HG03139 (cell line): ENCODE results near the gene MUC6.

ENCODE experiments used
- ATAC-seq: cut with Tn5 transposase; IDR thresholded peaks from one replicate; pipeline ENCODE4 v1.9.1; 2021; ENCODE audit not compliant: unreplicated experiment

Gene MUC6

GRCh38 chr11:1051356-1052132 lies 15.0 kb upstream of the MUC6 start:
- no peak for ATAC-seq

DNA sequence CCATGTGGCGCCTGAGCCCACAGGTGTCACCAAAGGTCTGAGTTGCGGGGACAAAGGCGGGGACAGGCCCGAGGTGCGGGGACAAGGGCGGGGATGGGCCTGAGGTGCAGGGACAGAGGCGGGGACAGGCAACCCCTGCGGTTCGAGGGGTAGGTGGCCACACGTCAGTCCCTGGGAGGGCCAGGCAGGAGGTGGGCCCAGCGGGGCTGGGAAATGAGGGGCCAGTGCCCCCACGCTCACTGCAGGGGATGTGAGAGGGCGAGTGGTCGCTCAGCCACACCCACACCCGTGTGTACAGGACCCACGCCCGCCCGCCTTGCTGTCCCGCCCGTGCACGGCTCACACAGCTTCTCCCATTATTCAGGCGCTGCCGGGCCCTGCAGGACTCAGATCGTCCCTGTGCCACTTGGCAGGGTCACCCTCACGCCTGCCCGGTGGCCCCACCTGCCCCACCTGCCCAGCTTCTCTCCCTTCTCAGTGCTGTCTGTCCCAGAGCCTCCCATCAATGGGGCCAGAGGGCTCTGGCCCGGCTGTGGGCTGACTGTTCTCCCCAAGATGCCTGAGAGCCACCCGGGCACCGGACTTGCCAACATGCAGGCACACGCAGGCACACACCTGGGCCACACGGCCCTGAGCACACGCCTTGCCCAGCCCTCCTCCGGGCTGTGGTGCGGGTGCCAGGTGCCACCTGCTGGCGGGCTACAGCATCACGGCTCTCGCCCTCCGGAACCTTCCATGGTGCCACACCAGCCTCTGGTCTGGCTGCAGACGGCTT lies 14.2 kb upstream of the MUC6 start:
- no peak for ATAC-seq

DNA sequence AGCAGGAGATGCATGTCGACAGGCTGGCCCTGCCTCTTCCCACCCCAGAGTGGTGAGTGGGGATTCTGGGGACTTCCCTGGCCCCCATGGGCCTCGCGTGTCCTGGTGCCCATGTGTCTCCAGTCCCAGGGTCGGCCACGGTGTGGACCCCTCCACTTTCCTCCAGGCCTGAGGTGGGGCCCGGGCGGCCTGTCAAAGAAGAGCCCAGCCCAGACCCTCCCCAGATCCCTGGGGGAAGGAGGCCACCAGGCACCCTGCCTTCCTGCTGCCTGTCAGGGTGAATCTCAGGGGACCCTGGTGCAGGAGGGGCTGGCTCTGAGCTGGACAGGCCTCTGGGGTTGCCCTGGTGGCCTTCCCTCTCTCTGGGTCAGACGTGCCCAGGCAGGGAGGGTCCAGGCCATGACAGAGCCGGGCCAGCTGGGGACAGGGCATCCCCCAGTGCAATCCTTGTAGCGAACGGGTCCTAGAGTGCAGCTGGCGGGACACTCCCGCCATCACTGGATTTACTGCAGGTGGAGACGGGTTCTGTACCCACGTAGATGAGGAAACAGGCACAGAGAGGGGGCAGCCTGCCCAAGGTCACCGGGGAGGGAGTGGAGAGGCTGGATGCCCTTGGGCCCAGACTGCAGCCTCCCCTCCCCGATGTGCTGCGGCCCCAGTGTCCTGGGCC lies 13.5 kb upstream of the MUC6 start:
- no peak for ATAC-seq

DNA sequence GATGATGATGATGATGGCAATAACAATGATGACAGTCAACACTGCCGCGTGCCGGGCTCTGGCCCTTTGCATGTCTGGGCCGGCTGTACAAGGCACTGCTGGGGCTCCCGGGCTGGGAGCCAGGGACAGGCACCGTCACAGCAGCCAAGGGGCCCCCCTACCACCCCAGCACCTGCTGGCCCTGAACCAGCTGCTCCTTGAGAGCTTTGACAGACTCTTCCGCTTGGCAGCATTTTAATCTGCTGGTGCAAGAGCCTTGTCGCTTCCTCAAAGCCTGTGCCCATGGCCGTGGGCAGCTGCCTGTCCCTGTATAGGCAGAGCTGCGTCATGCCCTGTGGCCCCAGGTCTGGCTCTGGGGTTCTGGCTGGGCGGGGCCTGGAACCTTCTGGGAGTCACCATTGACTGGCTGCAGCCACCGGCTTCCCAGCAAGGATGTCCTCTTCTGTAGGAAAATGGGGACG lies 12.9 kb upstream of the MUC6 start:
- ATAC-seq = no peak

- ATAC-seq = no peak
These were observed 12.5 kb upstream of the MUC6 start for GRCh38 chr11:1049071-1049405.

GRCh38 chr11:1048375-1049070 lies 12.0 kb upstream of the MUC6 start:
- no peak for ATAC-seq

GRCh38 chr11:1047595-1048156 lies 11.2 kb upstream of the MUC6 start:
- no peak for ATAC-seq

- ATAC-seq = no peak
These were observed 7.6 kb upstream of the MUC6 start for GRCh38 chr11:1044160-1044559.

DNA sequence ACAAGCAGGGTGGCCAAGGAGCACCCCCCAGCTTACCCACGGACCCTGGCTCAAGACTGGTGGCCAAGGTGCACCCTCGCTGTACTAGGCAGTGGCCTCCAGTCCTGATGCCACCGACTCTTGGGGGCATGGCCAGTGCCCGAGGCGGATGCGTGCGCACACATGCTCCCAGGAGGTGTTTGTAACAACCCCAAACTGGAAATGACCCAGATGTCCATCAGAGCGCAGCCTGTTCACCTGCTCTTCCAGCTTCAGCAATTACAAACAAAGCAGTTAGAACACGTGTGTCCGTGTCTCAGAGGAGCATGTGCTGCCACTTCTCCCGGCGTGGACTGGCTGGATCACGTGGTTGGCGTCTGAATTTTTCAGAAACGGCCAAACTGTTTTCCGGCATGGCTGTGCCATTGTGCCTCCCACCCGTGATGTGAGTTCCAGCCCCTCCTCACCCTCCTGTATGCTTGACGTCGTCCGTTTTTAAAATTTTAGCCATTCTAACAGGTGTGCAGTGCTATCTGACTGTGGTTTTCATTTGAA lies 7.1 kb upstream of the MUC6 start:
- no peak for ATAC-seq

DNA sequence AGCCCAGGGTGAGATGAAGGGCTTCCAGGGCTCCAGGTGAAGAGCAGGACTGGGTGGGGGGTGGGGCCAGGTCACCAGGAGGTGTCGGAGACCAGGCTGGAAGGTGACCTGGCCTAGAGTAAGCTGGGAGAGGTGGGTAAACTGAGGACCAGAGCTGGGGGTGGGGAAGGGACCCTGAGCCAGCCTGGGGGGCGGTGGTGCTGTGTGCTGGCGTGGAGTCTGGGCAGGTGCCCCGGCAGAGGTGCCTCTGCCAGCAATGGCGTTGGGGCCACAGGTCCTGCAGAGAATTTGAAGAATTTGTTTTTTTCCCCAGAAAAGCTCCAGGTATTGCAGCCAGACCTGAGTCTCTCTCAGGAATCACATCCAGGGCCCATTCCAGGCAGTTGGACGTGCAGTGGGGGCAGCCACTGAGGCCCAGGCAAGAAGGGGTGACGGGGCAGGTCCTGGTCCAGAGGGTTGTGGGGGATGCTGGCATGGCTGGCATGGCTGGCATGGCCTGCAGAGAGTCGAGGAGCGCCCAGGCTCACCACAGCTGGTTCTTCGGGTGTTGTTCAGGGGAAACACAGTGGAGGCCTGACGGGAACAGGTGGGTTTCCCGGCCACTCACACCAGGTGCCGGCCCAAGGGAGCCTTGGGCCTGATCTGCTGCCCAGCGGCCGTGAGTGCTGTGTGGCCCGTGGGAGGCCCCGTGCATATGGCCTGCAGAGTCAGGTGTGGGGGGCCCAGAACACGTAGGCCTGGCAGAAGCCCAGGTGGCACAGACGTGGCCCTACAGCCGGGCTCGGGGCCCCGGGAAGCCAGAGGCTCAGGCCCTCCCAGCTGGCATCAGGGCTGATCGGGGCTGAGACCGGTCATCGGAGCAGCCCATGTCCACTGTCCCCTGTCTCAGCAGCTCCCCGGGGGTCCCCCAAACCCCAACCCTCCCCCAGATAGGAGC lies 6.4 kb upstream of the MUC6 start:
- no peak for ATAC-seq

DNA sequence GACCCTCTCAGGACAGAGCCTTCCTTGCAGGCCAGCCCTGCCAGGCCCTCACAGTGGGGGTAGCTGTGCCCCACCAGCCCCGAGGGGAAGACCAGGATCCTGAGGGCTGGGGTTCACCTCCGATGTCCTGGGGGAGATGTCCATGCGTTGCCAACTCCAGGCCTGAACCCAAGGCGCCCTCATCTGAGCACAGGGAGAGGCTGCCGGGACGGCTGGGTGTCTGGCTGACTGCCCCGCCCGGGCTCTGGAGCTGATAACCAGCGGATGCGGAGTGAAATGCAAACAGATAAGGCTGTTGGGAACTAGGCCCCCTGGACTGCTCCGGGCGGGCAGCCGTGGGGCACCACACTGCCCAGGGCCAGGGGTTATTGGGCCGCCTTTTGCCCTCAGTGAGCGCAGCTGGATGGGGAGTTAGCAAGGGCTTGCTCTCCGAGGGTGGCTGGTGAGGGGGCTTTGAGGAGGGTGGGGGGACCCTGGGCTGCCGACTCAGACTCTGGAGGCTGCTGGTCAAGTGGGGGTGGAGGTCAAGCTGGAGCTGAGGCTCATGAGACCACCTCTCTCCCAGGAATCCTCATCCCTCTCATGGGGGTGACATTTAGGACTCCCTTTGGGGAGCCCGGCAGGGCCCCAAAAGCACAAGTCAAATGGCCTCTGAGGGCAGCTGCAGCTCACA lies 5.6 kb upstream of the MUC6 start:
- no peak for ATAC-seq

- no peak for ATAC-seq
These were observed 5.0 kb upstream of the MUC6 start for GRCh38 chr11:1041471-1041870.

DNA sequence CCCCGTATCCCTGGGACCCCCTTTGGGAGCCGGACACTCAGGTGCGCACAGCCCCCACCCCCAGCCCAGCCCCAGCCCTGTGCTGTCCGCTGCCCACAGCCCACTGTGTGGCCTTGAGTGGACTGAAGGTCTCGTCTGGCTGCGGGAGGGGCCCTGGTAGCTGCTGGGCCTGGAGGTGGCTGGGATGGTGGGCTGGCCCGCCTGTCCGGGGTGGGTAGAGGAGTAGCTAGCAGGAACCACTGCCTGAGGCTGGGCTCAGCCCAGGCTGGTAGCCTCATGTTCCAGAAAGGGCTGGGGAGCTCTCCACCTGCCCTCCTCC lies 4.6 kb upstream of the MUC6 start:
- ATAC-seq = no peak

- ATAC-seq = no peak
These were observed 4.1 kb upstream of the MUC6 start for GRCh38 chr11:1040428-1041148.

GRCh38 chr11:1039481-1040427 lies 3.2 kb upstream of the MUC6 start:
- no peak for ATAC-seq

GRCh38 chr11:1038921-1039320 lies 2.4 kb upstream of the MUC6 start:
- ATAC-seq = no peak

GRCh38 chr11:1038361-1038760 lies 1.8 kb upstream of the MUC6 start:
- ATAC-seq = no peak
